Activated CD4-positive, alpha-beta T cell treated with anti-CD3 and anti-CD28 coated beads, Interleukin-2, amount 50 U/mL, for 4 hours (primary cell): ENCODE results near the gene PITPNC1.
"Not testable (repeated sequence)": the region's sequence is repeated elsewhere in the genome, so short reads cannot be mapped to it uniquely, and the experiment has no call there.

Experiments
- DNase-seq, 2 experiments: peaks; one replicate each; pipeline ENCODE4 v3.0.0-alpha.2; 2020

PITPNC1 gene

GRCh38 chr17:67376737-67377487 is at the start of gene PITPNC1:
PITPNC1 (plus strand) TSS chr17:67377281.
- peak; percentile 79 to 81 for DNase-seq

- no peak for DNase-seq
These were observed 49.1 kb upstream of the PITPNC1 start for GRCh38 chr17:67328026-67328425.

- not testable (repeated sequence) for DNase-seq
These were observed 45.5 kb upstream of the PITPNC1 start for GRCh38 chr17:67331381-67332161.

- DNase-seq = not testable (repeated sequence)
These were observed 44.9 kb upstream of the PITPNC1 start for GRCh38 chr17:67332162-67332508.

GRCh38 chr17:67335245-67335835 is 41.7 kb upstream of the PITPNC1 start:
- DNase-seq = no peak

- DNase-seq = no peak
These were observed 40.2 kb upstream of the PITPNC1 start for GRCh38 chr17:67336859-67337258.

GRCh38 chr17:67338353-67338752 is 38.7 kb upstream of the PITPNC1 start:
- not testable (repeated sequence) for DNase-seq

- DNase-seq = no peak
These were observed 33.8 kb upstream of the PITPNC1 start for GRCh38 chr17:67343237-67343636.

GRCh38 chr17:67347826-67348225 is 29.3 kb upstream of the PITPNC1 start:
- DNase-seq = no peak

GRCh38 chr17:67349420-67349819 is 27.7 kb upstream of the PITPNC1 start:
- no peak for DNase-seq

- DNase-seq = no peak
These were observed 23.9 kb upstream of the PITPNC1 start for GRCh38 chr17:67353161-67353560.

- no peak for DNase-seq
These were observed 23.0 kb upstream of the PITPNC1 start for GRCh38 chr17:67353929-67354574.

- DNase-seq = no peak
These were observed 18.5 kb upstream of the PITPNC1 start for GRCh38 chr17:67358612-67359011.

GRCh38 chr17:67359960-67360791 is 16.9 kb upstream of the PITPNC1 start:
- DNase-seq = peak in 1 of 2 experiments; percentile 37

GRCh38 chr17:67360880-67361279 is 16.2 kb upstream of the PITPNC1 start:
- DNase-seq = no peak

- DNase-seq = no peak
These were observed 14.9 kb upstream of the PITPNC1 start for GRCh38 chr17:67362173-67362572.

GRCh38 chr17:67364847-67365737 is 12.0 kb upstream of the PITPNC1 start:
- DNase-seq = no peak

- no peak for DNase-seq
These were observed 11.3 kb upstream of the PITPNC1 start for GRCh38 chr17:67365738-67366192.

- DNase-seq = peak; percentile 89 to 93
These were observed 10.6 kb upstream of the PITPNC1 start, which contains the start of gene PSMD12 for GRCh38 chr17:67366193-67367157. PSMD12 (minus strand) TSS chr17:67366577; CDS start chr17:67366519, 58 bp downstream.

- no peak for DNase-seq
These were observed 7.4 kb upstream of the PITPNC1 start for GRCh38 chr17:67369676-67370075.
